HL-60 (cell line): ENCODE measurements around the gene MAP3K1.

Experiments
- GABPA ChIP-seq: IDR thresholded peaks from 2 replicates; pipeline ENCODE4 v1.6.1; 2012; ENCODE audit warnings: low read depth
- POLR2AphosphoS5 ChIP-seq: IDR thresholded peaks from 2 replicates; pipeline ENCODE4 v1.6.1; 2012; ENCODE audit warnings: low read depth
- SPI1 ChIP-seq: IDR thresholded peaks from 2 replicates; pipeline ENCODE4 v1.6.1; 2012; ENCODE audit warnings: low read depth, mild to moderate bottlenecking, borderline replicate concordance
- TF ChIP-seq, protein P1 (sequence below): IDR thresholded peaks from 2 replicates; pipeline ENCODE4 v1.6.1; 2012; ENCODE audit warnings: low read depth; ENCODE audit not compliant: insufficient replicate concordance
- TF ChIP-seq, protein P2 (sequence below): IDR thresholded peaks from one replicate; pipeline ENCODE4 v1.5.1; 2011; ENCODE audit warnings: low read length, control low read depth, inconsistent platforms; ENCODE audit not compliant: insufficient read depth

DNA sequence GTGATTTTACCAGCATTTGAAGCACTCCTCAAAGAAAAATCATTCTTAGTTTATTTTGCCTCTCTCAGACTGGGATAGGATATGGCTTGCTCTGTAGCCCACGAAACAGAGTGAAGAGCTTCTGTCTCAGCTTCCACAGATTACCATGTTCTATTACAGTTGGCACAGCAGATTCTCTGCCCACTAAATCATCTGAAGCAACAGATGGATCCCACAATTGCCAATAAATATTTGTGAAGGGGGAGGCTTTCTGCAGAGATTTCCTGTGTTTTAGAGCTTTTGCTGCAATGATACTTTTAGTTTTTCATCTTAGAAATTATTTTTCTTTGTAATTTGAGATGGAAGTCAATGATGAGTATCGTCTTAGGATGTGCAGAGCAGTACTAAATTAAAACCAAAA is 12.3 kb upstream of the MAP3K1 start:
- TF ChIP-seq, protein P1, sequence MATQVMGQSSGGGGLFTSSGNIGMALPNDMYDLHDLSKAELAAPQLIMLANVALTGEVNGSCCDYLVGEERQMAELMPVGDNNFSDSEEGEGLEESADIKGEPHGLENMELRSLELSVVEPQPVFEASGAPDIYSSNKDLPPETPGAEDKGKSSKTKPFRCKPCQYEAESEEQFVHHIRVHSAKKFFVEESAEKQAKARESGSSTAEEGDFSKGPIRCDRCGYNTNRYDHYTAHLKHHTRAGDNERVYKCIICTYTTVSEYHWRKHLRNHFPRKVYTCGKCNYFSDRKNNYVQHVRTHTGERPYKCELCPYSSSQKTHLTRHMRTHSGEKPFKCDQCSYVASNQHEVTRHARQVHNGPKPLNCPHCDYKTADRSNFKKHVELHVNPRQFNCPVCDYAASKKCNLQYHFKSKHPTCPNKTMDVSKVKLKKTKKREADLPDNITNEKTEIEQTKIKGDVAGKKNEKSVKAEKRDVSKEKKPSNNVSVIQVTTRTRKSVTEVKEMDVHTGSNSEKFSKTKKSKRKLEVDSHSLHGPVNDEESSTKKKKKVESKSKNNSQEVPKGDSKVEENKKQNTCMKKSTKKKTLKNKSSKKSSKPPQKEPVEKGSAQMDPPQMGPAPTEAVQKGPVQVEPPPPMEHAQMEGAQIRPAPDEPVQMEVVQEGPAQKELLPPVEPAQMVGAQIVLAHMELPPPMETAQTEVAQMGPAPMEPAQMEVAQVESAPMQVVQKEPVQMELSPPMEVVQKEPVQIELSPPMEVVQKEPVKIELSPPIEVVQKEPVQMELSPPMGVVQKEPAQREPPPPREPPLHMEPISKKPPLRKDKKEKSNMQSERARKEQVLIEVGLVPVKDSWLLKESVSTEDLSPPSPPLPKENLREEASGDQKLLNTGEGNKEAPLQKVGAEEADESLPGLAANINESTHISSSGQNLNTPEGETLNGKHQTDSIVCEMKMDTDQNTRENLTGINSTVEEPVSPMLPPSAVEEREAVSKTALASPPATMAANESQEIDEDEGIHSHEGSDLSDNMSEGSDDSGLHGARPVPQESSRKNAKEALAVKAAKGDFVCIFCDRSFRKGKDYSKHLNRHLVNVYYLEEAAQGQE, result no peak
- TF ChIP-seq, protein P2, sequence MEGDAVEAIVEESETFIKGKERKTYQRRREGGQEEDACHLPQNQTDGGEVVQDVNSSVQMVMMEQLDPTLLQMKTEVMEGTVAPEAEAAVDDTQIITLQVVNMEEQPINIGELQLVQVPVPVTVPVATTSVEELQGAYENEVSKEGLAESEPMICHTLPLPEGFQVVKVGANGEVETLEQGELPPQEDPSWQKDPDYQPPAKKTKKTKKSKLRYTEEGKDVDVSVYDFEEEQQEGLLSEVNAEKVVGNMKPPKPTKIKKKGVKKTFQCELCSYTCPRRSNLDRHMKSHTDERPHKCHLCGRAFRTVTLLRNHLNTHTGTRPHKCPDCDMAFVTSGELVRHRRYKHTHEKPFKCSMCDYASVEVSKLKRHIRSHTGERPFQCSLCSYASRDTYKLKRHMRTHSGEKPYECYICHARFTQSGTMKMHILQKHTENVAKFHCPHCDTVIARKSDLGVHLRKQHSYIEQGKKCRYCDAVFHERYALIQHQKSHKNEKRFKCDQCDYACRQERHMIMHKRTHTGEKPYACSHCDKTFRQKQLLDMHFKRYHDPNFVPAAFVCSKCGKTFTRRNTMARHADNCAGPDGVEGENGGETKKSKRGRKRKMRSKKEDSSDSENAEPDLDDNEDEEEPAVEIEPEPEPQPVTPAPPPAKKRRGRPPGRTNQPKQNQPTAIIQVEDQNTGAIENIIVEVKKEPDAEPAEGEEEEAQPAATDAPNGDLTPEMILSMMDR, result no peak
- TF ChIP-seq POLR2AphosphoS5, result no peak
- no peak for TF ChIP-seq SPI1
- no peak for TF ChIP-seq GABPA
